Breast epithelium (tissue), 4 donors: ENCODE results near the gene TTLL11. TPM values are rescaled to one million over a fixed set of nuclear protein-coding genes. Genes with fewer than 3 reads are reported as not detected.

ENCODE experiments used
- DNase-seq, 2 donors: peaks; one replicate each; pipeline ENCODE4 v3.0.0-alpha.2; 2019; ENCODE audit warnings: low spot score in 2 of 2
- H3K27ac ChIP-seq, 2 donors: fragments of 200-600 bp; sonication (generic) in 1 of 2; one replicate each; pipeline ENCODE4 v1.5.1; 2016 to 2019; ENCODE audit warnings: mild to moderate bottlenecking in 1 of 2
- H3K27me3 ChIP-seq, 2 donors: fragments of 200-600 bp; sonication (generic) in 1 of 2; one replicate each; pipeline versions ENCODE4 v1.5.1 to v1.6.0; 2017 to 2019; ENCODE audit warnings: control low read depth in 1 of 2, mild to moderate bottlenecking in 1 of 2
- H3K36me3 ChIP-seq: fragments of 200-600 bp; one replicate; pipeline ENCODE4 v1.5.1; 2019
- H3K4me1 ChIP-seq, 2 donors: fragments of 200-600 bp; sonication (generic); one replicate each; pipeline ENCODE4 v1.5.1; 2016 to 2019; ENCODE audit warnings: control low read depth in 1 of 2
- H3K4me3 ChIP-seq, 3 donors: fragments of 200-600 bp; sonication (generic); 1 replicate in 2 of 3; 2 replicates in 1 of 3; pipeline ENCODE4 v1.5.1; 2016 to 2019; ENCODE audit warnings: mild to moderate bottlenecking in 3 of 3, moderate library complexity in 2 of 3
- H3K9me3 ChIP-seq, 2 donors: fragments of 200-600 bp; sonication (generic) in 1 of 2; one replicate each; pipeline ENCODE4 v1.5.1; 2016 to 2019; ENCODE audit warnings: control low read depth in 1 of 2
- CTCF ChIP-seq, 3 donors: fragments of 450-650 bp; IDR thresholded peaks; one replicate each; pipeline ENCODE4 v1.5.1; 2016 to 2017; ENCODE audit warnings: antibody characterized with exemption in 3 of 3, mild to moderate bottlenecking in 3 of 3, moderate library complexity in 3 of 3
- POLR2A ChIP-seq: fragments of 450-650 bp; IDR thresholded peaks from one replicate; pipeline ENCODE4 v1.6.1; 2016; ENCODE audit warnings: antibody characterized with exemption, mild to moderate bottlenecking, moderate library complexity
- POLR2AphosphoS5 ChIP-seq, 3 donors: sonication (generic); formaldehyde crosslinking; IDR thresholded peaks; one replicate each; pipeline ENCODE4 v1.6.1; 2017; ENCODE audit warnings: antibody characterized with exemption in 3 of 3
- intact Hi-C: fragments of 100-400 bp; cut with DNase I; formaldehyde crosslinking; loops from one replicate; pipeline ENCODE4 v1.15.1; 2023; ENCODE audit warnings: low total_unique reads
- total RNA-seq, 3 donors: library from RNA; depleted of rRNA; stranded (reverse); fragments of >200 nt; gene quantifications; one replicate each; pipeline ENCODE4 v1.1.0, GENCODE V29; 2016

Gene TTLL11
- total RNA-seq, 3 donors from 2014 or later: 9.0 to 12.1 (median 10.0) TPM

GRCh38 chr9:121816449-121816817 is 276.7 kb downstream of the TTLL11 start:
- Histone ChIP-seq H3K4me1 (no peaks in the 10 kb centered on the region), H3K4me3 (no peak overlapping the region), H3K27me3 (no peaks in the 10 kb centered on the region), H3K9me3 (no peaks in the 10 kb centered on the region), H3K36me3 (no peaks in the 10 kb centered on the region), H3K27ac (no peak overlapping the region)
- TF ChIP-seq POLR2A: no peak
- no peak for TF ChIP-seq CTCF (IDR thresholded peaks at IDR 0.05)
- no peak for TF ChIP-seq POLR2AphosphoS5 (IDR thresholded peaks at IDR 0.05)
- DNase-seq: no peak
- intact Hi-C loops: no loop called here

GRCh38 chr9:121815546-121816448 is 277.3 kb downstream of the TTLL11 start:
- intact Hi-C loops: no loop called here
- no peak for TF ChIP-seq CTCF (IDR thresholded peaks at IDR 0.05)
- TF ChIP-seq POLR2A: no peak
- no peak for TF ChIP-seq POLR2AphosphoS5 (IDR thresholded peaks at IDR 0.05)
- DNase-seq: peak in 1 of 2 donors; percentile 31
- Histone ChIP-seq H3K27me3 (no peaks in the 10 kb centered on the region), H3K4me1 (no peaks in the 10 kb centered on the region), H3K4me3 (no peak overlapping the region), H3K27ac (no peak overlapping the region), H3K9me3 (no peaks in the 10 kb centered on the region), H3K36me3 (no peaks in the 10 kb centered on the region)

- Histone ChIP-seq H3K9me3 (no peaks in the 10 kb centered on the region), H3K36me3 (no peaks in the 10 kb centered on the region), H3K4me1 (no peaks in the 10 kb centered on the region), H3K4me3 (no peak overlapping the region), H3K27me3 (no peaks in the 10 kb centered on the region), H3K27ac (no peak overlapping the region)
- no peak for TF ChIP-seq CTCF (IDR thresholded peaks at IDR 0.05)
- DNase-seq: peak in 1 of 2 donors; percentile 17
- intact Hi-C loops: no loop called here
Observed at GRCh38 chr9:121815084-121815483, 278.0 kb downstream of the TTLL11 start.

GRCh38 chr9:121814594-121814993 is 278.5 kb downstream of the TTLL11 start:
- Histone ChIP-seq H3K4me1 (no peaks in the 10 kb centered on the region), H3K4me3 (no peak overlapping the region), H3K36me3 (no peaks in the 10 kb centered on the region), H3K27ac (no peak overlapping the region), H3K27me3 (no peaks in the 10 kb centered on the region), H3K9me3 (no peaks in the 10 kb centered on the region)
- intact Hi-C loops: no loop called here
- TF ChIP-seq POLR2A: no peak
- no peak for DNase-seq

- no peaks in the 10 kb centered on the region for H3K9me3 ChIP-seq
- H3K27ac ChIP-seq: no peak overlapping the region
- no peak overlapping the region for H3K4me3 ChIP-seq
- intact Hi-C loops: no loop called here
- no peaks in the 10 kb centered on the region for H3K4me1 ChIP-seq
- H3K27me3 ChIP-seq: no peaks in the 10 kb centered on the region
- no peak for DNase-seq
- TF ChIP-seq POLR2A (no peak), POLR2AphosphoS5 (IDR thresholded peaks at IDR 0.05) (no peak), CTCF (IDR thresholded peaks at IDR 0.05) (no peak)
- no peaks in the 10 kb centered on the region for H3K36me3 ChIP-seq
Observed at GRCh38 chr9:121813519-121814210, 279.4 kb downstream of the TTLL11 start.
